A673 (cell line): ENCODE results near the gene GUCY1A1. TPM values are rescaled to one million over a fixed set of nuclear protein-coding genes. Genes with fewer than 3 reads are reported as not detected.
A peak's percentile ranks its signal among the peaks of the same experiment; 100 is the strongest.

ENCODE experiments used
- Bru-seq: library from RNA; stranded (reverse); fragments of 400-500 nt; gene quantifications from one replicate; lab custom pipeline; 2021; lab: Mats Ljungman, UMichigan
- BruChase-seq, 2 experiments: library from RNA; stranded (reverse); fragments of 400-500 nt; gene quantifications; one replicate each; lab custom pipeline; 2021; lab: Mats Ljungman, UMichigan
- BruUV-seq: library from RNA; stranded (reverse); fragments of 400-500 nt; replicated peaks from 2 replicates; lab custom pipeline; 2021; lab: Mats Ljungman, UMichigan
- CTCF ChIA-PET: fragments of 300-600 bp; sonication (Branson Sonifier 250); formaldehyde crosslinking; loops from one replicate; lab custom pipeline; 2022; ENCODE audit warnings: antibody characterized with exemption; lab: Charles Lee
- POLR2A ChIA-PET: fragments of 300-600 bp; sonication (Branson Sonifier 250); formaldehyde crosslinking; loops from one replicate; lab custom pipeline; 2022; ENCODE audit warnings: antibody characterized with exemption; ENCODE audit not compliant: low non-redundant PET; lab: Charles Lee
- DNase-seq: peaks from one replicate; pipeline ENCODE4 v3.0.0-alpha.2; 2015; ENCODE audit warnings: low spot score
- H3K27ac ChIP-seq: fragments of 200-600 bp; sonication (generic); 2 replicates; pipeline ENCODE4 v1.5.1; 2016; ENCODE audit warnings: mixed run types, low read depth, mild to moderate bottlenecking, mixed read lengths, antibody characterized with exemption, low read length; ENCODE audit not compliant: poor library complexity, severe bottlenecking
- H3K27me3 ChIP-seq: fragments of 200-600 bp; sonication (generic); replicated peaks from 2 replicates; pipeline ENCODE4 v1.6.1; 2017; ENCODE audit warnings: mixed run types, low read depth, mild to moderate bottlenecking, mixed read lengths, antibody characterized with exemption, low read length; ENCODE audit not compliant: insufficient read depth, poor library complexity
- H3K36me3 ChIP-seq: fragments of 200-600 bp; sonication (generic); 2 replicates; pipeline ENCODE4 v1.6.1; 2016; ENCODE audit warnings: mixed run types, mild to moderate bottlenecking, mixed read lengths, antibody characterized with exemption, low read length; ENCODE audit not compliant: insufficient read depth, poor library complexity, severe bottlenecking
- H3K4me1 ChIP-seq: fragments of 200-600 bp; sonication (generic); 2 replicates; pipeline ENCODE4 v1.6.1; 2017; ENCODE audit warnings: mixed run types, mild to moderate bottlenecking, mixed read lengths, antibody characterized with exemption, low read length; ENCODE audit not compliant: insufficient read depth, poor library complexity, severe bottlenecking
- H3K4me3 ChIP-seq: fragments of 200-600 bp; sonication (generic); 2 replicates; pipeline ENCODE4 v1.5.1; 2016; ENCODE audit warnings: low read depth, mixed run types, mild to moderate bottlenecking, mixed read lengths, low read length; ENCODE audit not compliant: poor library complexity, severe bottlenecking
- H3K9me3 ChIP-seq: fragments of 200-600 bp; sonication (generic); 2 replicates; pipeline ENCODE4 v1.6.1; 2016; ENCODE audit warnings: mixed run types, low read depth, mild to moderate bottlenecking, mixed read lengths, antibody characterized with exemption, low read length; ENCODE audit not compliant: poor library complexity, severe bottlenecking
- EZH2 ChIP-seq: fragments of 200-600 bp; sonication (generic); IDR thresholded peaks from 2 replicates; pipeline ENCODE4 v1.6.1; 2017; ENCODE audit warnings: borderline replicate concordance, low read depth, mild to moderate bottlenecking, mixed read lengths, antibody characterized with exemption, low read length; ENCODE audit not compliant: poor library complexity, severe bottlenecking
- intact Hi-C: fragments of 100-400 bp; cut with micrococcal nuclease; formaldehyde crosslinking; loops from one replicate; pipeline ENCODE4 v1.10.0; 2022; ENCODE audit not compliant: unreplicated experiment
- long read RNA-seq: library from polyadenylated mRNA; stranded (forward); transcript quantifications from one replicate; pipeline ENCODE4 v2.0.0, GENCODE V29; 2022
- total RNA-seq: library from RNA; stranded (reverse); gene quantifications from 2 replicates; pipeline ENCODE4 v1.2.3, GENCODE V29; 2021
- TF ChIP-seq, protein P1 (sequence below): fragments of 300-800, 200-600 bp; sonication (generic); conservative IDR thresholded peaks from 2 replicates; pipeline ENCODE4 v1.5.1; 2017; ENCODE audit warnings: low read depth, mild to moderate bottlenecking, antibody characterized with exemption, low read length, moderate library complexity, mixed read lengths

Gene GUCY1A1, protein sequence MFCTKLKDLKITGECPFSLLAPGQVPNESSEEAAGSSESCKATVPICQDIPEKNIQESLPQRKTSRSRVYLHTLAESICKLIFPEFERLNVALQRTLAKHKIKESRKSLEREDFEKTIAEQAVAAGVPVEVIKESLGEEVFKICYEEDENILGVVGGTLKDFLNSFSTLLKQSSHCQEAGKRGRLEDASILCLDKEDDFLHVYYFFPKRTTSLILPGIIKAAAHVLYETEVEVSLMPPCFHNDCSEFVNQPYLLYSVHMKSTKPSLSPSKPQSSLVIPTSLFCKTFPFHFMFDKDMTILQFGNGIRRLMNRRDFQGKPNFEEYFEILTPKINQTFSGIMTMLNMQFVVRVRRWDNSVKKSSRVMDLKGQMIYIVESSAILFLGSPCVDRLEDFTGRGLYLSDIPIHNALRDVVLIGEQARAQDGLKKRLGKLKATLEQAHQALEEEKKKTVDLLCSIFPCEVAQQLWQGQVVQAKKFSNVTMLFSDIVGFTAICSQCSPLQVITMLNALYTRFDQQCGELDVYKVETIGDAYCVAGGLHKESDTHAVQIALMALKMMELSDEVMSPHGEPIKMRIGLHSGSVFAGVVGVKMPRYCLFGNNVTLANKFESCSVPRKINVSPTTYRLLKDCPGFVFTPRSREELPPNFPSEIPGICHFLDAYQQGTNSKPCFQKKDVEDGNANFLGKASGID
- total RNA-seq (0.07 and 0.37 TPM in 2 replicates), Bru-seq, nascent RNA (percentile 18 among the genes with signal in this experiment), BruChase-seq, experiment 1, labeled RNA remaining after a 2-hour chase (percentile 11 among the genes with signal in this experiment), BruChase-seq, experiment 2, labeled RNA remaining after a 6-hour chase (percentile 9 among the genes with signal in this experiment)
- long read RNA-seq, partial matches to known transcripts = 0 of 1 reads
- long read RNA-seq, other reads (novel, unspliced or antisense) = 0 of 1 reads

DNA sequence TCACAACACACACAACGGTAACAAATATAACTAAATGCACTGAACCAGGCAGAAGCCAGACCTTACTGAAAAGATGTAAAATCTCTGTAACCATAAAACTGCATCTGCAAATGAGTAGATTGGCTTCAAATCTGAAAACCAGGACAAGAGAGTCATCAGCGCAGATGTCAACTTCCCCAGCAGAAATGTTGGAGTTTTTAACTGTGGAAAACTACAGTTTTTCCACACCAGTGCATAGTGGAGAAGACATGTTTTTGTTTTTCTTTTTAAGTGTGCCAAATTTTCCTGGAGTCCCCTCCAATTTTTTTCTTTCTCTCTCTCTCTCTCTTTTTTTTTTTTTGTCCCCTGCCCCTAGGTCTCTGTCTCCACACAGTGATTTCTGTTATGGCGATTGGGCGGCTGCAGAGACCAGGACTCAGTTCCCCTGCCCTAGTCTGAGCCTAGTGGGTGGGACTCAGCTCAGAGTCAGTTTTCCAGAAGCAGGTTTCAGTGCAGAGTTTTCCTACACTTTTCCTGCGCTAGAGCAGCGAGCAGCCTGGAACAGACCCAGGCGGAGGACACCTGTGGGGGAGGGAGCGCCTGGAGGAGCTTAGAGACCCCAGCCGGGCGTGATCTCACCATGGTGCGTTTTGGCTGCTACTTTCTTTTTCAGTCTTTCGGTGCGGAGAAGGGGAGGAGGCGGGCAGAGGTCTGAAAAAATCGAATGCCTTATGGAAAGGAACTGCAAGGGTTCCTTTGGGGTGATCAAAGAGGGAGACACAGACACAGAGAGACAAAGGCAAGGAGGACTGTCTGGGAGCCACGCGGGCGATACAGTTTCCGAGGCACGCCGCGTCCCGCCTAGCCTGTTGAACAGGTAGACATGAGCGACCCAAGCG, at the start of gene GUCY1A1:
Gene GUCY1A1 (plus strand): TSS at position 505 of the 878 bp plus-strand sequence. CDS start 30,020 bp downstream, outside the sequence.
- Histone ChIP-seq H3K9me3 (no peaks in the 10 kb centered on the region), H3K4me1 (no peaks in the 10 kb centered on the region), H3K27me3 (peaks cover 56% of the 10 kb centered on the region), H3K36me3 (no peaks in the 10 kb centered on the region), H3K27ac (no peak within 1 kb of the TSS), H3K4me3 (peak within 1 kb of the TSS; percentile 44)
- no TSS peak for BruUV-seq
- TF ChIP-seq, protein P1, sequence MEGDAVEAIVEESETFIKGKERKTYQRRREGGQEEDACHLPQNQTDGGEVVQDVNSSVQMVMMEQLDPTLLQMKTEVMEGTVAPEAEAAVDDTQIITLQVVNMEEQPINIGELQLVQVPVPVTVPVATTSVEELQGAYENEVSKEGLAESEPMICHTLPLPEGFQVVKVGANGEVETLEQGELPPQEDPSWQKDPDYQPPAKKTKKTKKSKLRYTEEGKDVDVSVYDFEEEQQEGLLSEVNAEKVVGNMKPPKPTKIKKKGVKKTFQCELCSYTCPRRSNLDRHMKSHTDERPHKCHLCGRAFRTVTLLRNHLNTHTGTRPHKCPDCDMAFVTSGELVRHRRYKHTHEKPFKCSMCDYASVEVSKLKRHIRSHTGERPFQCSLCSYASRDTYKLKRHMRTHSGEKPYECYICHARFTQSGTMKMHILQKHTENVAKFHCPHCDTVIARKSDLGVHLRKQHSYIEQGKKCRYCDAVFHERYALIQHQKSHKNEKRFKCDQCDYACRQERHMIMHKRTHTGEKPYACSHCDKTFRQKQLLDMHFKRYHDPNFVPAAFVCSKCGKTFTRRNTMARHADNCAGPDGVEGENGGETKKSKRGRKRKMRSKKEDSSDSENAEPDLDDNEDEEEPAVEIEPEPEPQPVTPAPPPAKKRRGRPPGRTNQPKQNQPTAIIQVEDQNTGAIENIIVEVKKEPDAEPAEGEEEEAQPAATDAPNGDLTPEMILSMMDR = no peak
- TF ChIP-seq EZH2 = no peak
- ChIA-PET CTCF (interaction anchor here (0.6 kb wide), 1 partner anchor 78 kb away, joined by 3 read pairs; no protein-coding TSS in a partner anchor), POLR2A (no interaction called here)
- intact Hi-C loops = no loop called here
- peak; percentile 1 for DNase-seq

DNA sequence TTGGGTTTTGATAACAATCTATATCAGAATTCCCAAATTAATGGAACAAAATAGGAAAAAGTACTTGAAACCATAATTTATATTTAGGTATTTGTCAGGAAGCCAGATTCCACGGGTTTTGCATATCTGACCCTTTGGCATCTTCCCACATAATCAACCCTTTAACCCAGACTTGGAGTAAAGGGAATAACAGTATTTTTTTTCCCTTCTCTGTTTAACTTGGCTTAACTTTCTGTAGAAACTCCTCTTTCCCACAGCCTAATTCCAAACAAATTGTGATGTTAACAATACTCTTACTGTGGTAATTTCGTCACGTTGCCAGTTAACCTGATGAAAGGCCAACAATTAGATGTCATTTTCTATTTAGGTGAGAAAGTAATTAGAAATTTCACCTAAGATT, 49.4 kb upstream of the GUCY1A1 start:
- ChIA-PET POLR2A (no interaction called here), CTCF (no interaction called here)
- no peak for TF ChIP-seq EZH2
- TF ChIP-seq, protein P1 = no peak
- H3K4me3 ChIP-seq = no peak overlapping the region
- H3K27ac ChIP-seq = no peak overlapping the region
- no peak for DNase-seq
- no peaks in the 10 kb centered on the region for H3K4me1 ChIP-seq
- no TSS peak for BruUV-seq
- no peaks in the 10 kb centered on the region for H3K36me3 ChIP-seq
- intact Hi-C loops = no loop called here
- H3K27me3 ChIP-seq = no peaks in the 10 kb centered on the region
- no peaks in the 10 kb centered on the region for H3K9me3 ChIP-seq
